Measurements from ENCODE around the gene CDC25C.
A peak's percentile ranks its signal among the peaks of the same experiment; 100 is the strongest.

CDC25C gene

DNA sequence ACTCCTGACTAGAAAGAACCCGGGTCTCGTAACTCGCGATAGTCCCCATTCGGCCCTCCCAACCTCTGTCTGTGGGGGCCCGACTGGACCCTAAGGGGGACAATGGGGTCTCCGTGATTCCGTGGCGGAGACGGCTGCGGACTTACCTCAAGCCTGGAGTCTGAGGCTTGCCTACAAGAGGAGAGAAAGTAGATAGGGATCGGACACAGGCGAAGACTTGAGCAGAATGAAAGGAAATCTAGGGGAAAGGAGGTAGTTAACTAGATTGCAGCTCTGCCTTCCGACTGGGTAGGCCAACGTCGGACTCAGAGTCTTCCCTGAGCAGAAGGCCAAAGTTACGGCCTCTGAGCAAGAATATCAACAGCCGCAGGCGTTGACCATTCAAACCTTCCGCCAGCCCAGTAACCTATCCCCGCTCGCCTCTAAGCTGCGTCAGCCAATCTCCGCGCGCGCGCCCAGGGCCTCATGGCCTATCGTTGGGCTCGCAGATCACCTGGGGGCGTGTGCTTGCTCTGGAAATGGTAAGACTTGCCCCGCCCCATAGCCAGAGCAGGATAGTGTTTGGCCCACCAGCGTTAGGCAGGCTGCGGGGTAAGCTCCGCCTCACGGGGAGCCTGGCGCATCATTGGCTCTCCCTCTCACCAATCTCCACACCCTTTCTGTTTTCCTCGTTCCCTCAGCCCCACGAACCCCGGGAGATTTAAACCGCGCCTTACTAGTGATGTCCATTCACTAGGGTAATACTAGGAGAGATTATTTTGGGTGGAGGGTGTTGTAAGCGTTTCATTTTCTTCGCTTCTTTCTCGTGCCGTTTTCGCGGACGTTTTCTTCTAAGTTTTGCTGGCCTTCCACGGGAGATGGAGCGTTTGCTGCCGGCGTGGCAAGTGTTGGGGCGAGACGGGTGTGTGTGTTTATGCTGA lies at the start of gene CDC25C:
TSS of gene CDC25C (minus strand) at position 356 of the 920 bp plus-strand sequence. CDS start 624 bp downstream, outside the sequence.
- no peaks in the 10 kb centered on the region for H3K36me3 ChIP-seq (ENCODE audit: control insufficient read depth, insufficient read depth, low read length)
- no peaks in the 10 kb centered on the region for H3K27me3 ChIP-seq (ENCODE audit: control insufficient read depth, insufficient read depth, low read length)
- H3K9ac ChIP-seq (ENCODE audit: low read length): peak within 1 kb of the TSS; percentile 12
- H3K4me3 ChIP-seq (ENCODE audit: low read length): peak within 1 kb of the TSS; percentile 27
- no peaks in the 10 kb centered on the region for H3K9me3 ChIP-seq (ENCODE audit: control insufficient read depth, low read length)
- peaks cover 11% of the 10 kb centered on the region for H3K4me1 ChIP-seq (ENCODE audit: control insufficient read depth, insufficient read depth, low read length)

DNA sequence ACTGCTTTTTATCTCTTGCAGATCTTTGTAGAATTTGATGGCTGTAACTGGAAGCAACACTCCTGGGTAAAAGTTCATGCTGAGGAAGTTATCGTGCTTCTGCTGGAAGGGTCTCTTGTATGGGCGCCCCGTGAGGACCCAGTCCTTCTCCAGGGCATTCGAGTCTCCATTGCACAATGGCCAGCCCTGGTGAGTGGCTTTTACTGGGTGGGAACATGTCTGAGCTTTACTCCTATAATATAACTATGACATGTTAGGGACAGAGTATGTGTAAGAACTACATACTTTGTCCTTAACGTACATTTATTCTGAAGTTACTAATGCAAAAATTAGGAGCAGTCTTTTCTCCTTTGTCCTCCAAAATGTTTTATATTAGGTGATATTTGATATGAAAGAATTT lies 41.0 kb upstream of the CDC25C start:
- H3K4me1 ChIP-seq (ENCODE audit: control insufficient read depth, insufficient read depth, low read length): peaks cover 7% of the 10 kb centered on the region
- no peak overlapping the region for H3K9ac ChIP-seq (ENCODE audit: low read length)
- no peak overlapping the region for H3K4me3 ChIP-seq (ENCODE audit: low read length)
- no peaks in the 10 kb centered on the region for H3K27me3 ChIP-seq (ENCODE audit: control insufficient read depth, insufficient read depth, low read length)
- no peaks in the 10 kb centered on the region for H3K9me3 ChIP-seq (ENCODE audit: control insufficient read depth, low read length)
- no peaks in the 10 kb centered on the region for H3K36me3 ChIP-seq (ENCODE audit: control insufficient read depth, insufficient read depth, low read length)

- no peaks in the 10 kb centered on the region for H3K9me3 ChIP-seq (ENCODE audit: control insufficient read depth, low read length)
- no peak overlapping the region for H3K9ac ChIP-seq (ENCODE audit: low read length)
- no peak overlapping the region for H3K4me3 ChIP-seq (ENCODE audit: low read length)
- H3K4me1 ChIP-seq (ENCODE audit: control insufficient read depth, insufficient read depth, low read length): peaks cover 7% of the 10 kb centered on the region
- H3K36me3 ChIP-seq (ENCODE audit: control insufficient read depth, insufficient read depth, low read length): no peaks in the 10 kb centered on the region
- no peaks in the 10 kb centered on the region for H3K27me3 ChIP-seq (ENCODE audit: control insufficient read depth, insufficient read depth, low read length)
Measured at GRCh38 chr5:138372225-138372624, 40.6 kb upstream of the CDC25C start.

DNA sequence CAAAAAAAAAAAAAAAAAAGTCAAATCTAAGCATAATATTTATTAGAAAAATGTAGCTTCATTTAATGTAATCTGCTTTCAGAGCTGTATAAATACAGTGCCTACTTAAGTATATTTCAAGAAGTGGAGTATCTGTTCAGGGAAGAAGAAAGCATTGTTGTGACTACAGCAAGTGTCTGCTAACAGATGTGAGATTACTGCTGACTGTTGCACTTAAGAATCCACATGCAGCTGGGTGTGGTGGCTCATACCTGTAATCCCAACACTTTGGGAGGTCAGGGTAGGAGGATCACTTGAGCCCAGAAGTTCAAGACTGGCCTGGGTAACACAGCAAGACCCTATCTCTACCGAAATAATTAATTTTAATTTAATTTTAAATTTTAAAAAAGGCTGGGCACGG lies 39.9 kb upstream of the CDC25C start:
- Histone ChIP-seq H3K36me3 (ENCODE audit: control insufficient read depth, insufficient read depth, low read length) (no peaks in the 10 kb centered on the region), H3K9ac (ENCODE audit: low read length) (no peak overlapping the region), H3K27me3 (ENCODE audit: control insufficient read depth, insufficient read depth, low read length) (no peaks in the 10 kb centered on the region), H3K9me3 (ENCODE audit: control insufficient read depth, low read length) (no peaks in the 10 kb centered on the region), H3K4me3 (ENCODE audit: low read length) (no peak overlapping the region), H3K4me1 (ENCODE audit: control insufficient read depth, insufficient read depth, low read length) (peaks cover 14% of the 10 kb centered on the region)

DNA sequence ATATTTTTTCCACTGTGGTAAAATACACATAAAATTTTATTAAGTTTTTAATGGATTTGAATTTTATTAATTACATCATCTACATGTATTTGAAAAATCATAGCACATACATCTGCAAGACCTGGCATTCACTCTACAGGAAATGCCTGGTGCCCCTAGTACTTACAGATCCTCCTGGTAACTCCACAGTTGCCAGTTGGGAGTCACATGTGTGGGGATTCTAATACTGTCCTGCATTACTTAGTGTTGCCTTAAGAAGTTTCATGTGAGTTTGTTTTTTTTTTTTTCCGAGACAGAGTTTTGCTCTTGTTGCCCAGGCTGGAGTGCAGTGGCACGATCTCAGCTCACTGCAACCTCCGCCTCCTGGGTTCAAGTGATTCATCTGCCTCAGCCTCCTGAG lies 38.9 kb upstream of the CDC25C start:
- H3K4me1 ChIP-seq (ENCODE audit: control insufficient read depth, insufficient read depth, low read length): peaks cover 16% of the 10 kb centered on the region
- no peak overlapping the region for H3K4me3 ChIP-seq (ENCODE audit: low read length)
- no peaks in the 10 kb centered on the region for H3K27me3 ChIP-seq (ENCODE audit: control insufficient read depth, insufficient read depth, low read length)

DNA sequence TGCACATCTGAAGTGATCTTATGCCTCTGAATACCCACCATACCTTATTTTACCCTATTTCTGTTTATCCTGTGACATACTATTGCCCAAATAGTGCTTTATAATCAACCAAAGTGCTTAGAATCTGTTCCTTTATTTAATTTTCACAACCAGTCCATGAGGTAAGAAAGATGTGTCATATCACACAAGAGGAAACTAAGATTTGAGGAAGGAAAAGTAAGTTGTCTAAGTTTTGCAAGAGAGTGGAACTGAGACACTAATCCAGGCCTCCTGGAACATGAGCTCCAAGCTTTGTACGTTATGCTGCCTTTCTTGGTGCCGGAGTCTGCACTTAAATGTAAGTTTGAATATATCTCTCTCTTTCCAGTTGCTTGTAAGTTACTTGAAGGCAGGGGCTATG lies 38.1 kb upstream of the CDC25C start:
- Histone ChIP-seq H3K36me3 (ENCODE audit: control insufficient read depth, insufficient read depth, low read length) (no peaks in the 10 kb centered on the region), H3K4me1 (ENCODE audit: control insufficient read depth, insufficient read depth, low read length) (peaks cover 16% of the 10 kb centered on the region), H3K27me3 (ENCODE audit: control insufficient read depth, insufficient read depth, low read length) (no peaks in the 10 kb centered on the region)

More for the DNA sequence above, 38.9 kb upstream of the CDC25C start:
- no peaks in the 10 kb centered on the region for H3K36me3 ChIP-seq (ENCODE audit: control insufficient read depth, insufficient read depth, low read length)
- no peaks in the 10 kb centered on the region for H3K9me3 ChIP-seq (ENCODE audit: control insufficient read depth, low read length)
- no peak overlapping the region for H3K9ac ChIP-seq (ENCODE audit: low read length)

DNA sequence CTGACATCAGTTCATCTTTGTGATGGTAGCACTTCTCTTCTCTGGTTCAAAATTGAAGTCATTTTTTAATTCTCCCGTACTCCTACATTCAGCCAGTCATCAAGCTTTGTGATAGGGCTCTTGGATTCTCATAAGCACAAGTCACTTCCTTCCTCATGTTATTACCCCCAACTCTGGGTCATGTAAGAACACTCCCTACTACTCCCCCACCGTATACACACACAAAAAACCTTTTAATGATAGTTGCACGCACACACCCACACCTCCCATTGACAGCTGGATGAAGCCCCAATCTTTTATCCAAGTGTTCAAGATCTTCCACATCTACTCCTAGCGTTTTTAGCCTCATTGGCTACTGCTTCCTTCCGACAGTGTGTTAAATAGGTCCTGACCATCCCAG lies 37.7 kb upstream of the CDC25C start:
- Histone ChIP-seq H3K4me1 (ENCODE audit: control insufficient read depth, insufficient read depth, low read length) (peaks cover 16% of the 10 kb centered on the region), H3K36me3 (ENCODE audit: control insufficient read depth, insufficient read depth, low read length) (no peaks in the 10 kb centered on the region), H3K9ac (ENCODE audit: low read length) (no peak overlapping the region), H3K27me3 (ENCODE audit: control insufficient read depth, insufficient read depth, low read length) (no peaks in the 10 kb centered on the region), H3K9me3 (ENCODE audit: control insufficient read depth, low read length) (no peaks in the 10 kb centered on the region), H3K4me3 (ENCODE audit: low read length) (no peak overlapping the region)

More for the DNA sequence above, 38.1 kb upstream of the CDC25C start:
- no peaks in the 10 kb centered on the region for H3K9me3 ChIP-seq (ENCODE audit: control insufficient read depth, low read length)
- no peak overlapping the region for H3K4me3 ChIP-seq (ENCODE audit: low read length)
- H3K9ac ChIP-seq (ENCODE audit: low read length): no peak overlapping the region

DNA sequence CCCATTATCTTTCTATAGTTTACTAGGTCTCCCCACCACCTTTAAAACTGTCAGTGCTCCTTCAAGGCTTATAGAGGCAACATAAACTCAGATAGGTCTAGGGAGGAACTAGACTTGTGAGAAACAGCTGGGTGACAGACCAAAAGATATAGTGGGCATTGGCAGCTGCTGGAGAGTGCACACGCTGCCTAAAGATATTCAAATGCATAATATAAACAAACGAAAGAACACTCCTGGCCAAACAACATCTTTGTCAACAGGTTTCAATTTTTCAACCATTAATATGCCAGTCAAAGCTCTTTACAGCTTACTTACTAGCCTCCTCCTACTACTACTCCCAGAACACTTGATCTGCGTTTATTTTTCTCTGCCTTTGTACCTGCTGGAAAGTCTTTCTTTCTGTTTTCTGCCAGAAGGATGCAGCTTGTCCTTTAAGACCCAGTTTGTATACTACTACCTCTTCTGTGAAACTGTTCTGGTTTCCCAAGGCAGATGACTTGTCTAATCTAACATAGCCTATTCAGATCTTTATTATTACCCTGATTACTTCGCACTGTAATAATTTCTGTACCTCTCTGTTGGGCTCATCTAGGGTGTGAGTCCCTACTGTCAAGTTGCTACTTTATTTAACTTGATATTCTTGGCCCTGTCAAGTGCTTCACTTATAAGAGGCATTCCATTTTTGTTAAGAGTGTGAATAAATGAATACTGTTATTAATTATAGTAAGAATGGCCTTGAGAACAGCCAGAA lies 35.2 kb upstream of the CDC25C start:
- Histone ChIP-seq H3K4me1 (ENCODE audit: control insufficient read depth, insufficient read depth, low read length) (peaks cover 16% of the 10 kb centered on the region), H3K9ac (ENCODE audit: low read length) (no peak overlapping the region), H3K36me3 (ENCODE audit: control insufficient read depth, insufficient read depth, low read length) (no peaks in the 10 kb centered on the region), H3K9me3 (ENCODE audit: control insufficient read depth, low read length) (no peaks in the 10 kb centered on the region), H3K27me3 (ENCODE audit: control insufficient read depth, insufficient read depth, low read length) (no peaks in the 10 kb centered on the region), H3K4me3 (ENCODE audit: low read length) (no peak overlapping the region)

- H3K4me3 ChIP-seq (ENCODE audit: low read length): no peak overlapping the region
- no peaks in the 10 kb centered on the region for H3K27me3 ChIP-seq (ENCODE audit: control insufficient read depth, insufficient read depth, low read length)
- H3K9me3 ChIP-seq (ENCODE audit: control insufficient read depth, low read length): no peaks in the 10 kb centered on the region
- H3K9ac ChIP-seq (ENCODE audit: low read length): no peak overlapping the region
- H3K4me1 ChIP-seq (ENCODE audit: control insufficient read depth, insufficient read depth, low read length): peaks cover 16% of the 10 kb centered on the region
- H3K36me3 ChIP-seq (ENCODE audit: control insufficient read depth, insufficient read depth, low read length): no peaks in the 10 kb centered on the region
Measured at GRCh38 chr5:138364576-138364975, 33.0 kb upstream of the CDC25C start.

GRCh38 chr5:138360941-138361452 lies 29.4 kb upstream of the CDC25C start:
- Histone ChIP-seq H3K4me1 (ENCODE audit: control insufficient read depth, insufficient read depth, low read length) (no peaks in the 10 kb centered on the region), H3K9ac (ENCODE audit: low read length) (no peak overlapping the region), H3K4me3 (ENCODE audit: low read length) (no peak overlapping the region)

DNA sequence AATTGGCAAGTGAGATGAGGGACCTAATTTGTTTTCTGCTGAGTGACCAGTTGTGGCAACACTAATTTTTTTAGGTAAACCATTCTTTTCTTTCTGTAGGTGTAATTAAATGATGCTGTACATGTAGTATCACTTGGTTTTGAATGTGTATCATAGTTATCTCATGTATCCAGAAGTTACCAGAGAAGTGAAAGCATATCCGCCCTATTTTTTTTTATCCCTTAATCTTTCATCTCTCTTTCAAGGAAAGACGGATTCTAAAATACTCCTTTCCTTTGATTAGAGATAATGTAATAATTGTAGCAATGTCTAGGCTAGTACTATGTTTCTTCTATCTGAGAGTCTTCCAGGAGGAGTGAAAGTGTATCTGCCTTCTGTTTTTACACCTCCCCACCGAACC lies 28.0 kb upstream of the CDC25C start:
- no peaks in the 10 kb centered on the region for H3K27me3 ChIP-seq (ENCODE audit: control insufficient read depth, insufficient read depth, low read length)
- H3K36me3 ChIP-seq (ENCODE audit: control insufficient read depth, insufficient read depth, low read length): no peaks in the 10 kb centered on the region
- peaks cover 4% of the 10 kb centered on the region for H3K4me1 ChIP-seq (ENCODE audit: control insufficient read depth, insufficient read depth, low read length)
- H3K9me3 ChIP-seq (ENCODE audit: control insufficient read depth, low read length): no peaks in the 10 kb centered on the region
- no peak overlapping the region for H3K4me3 ChIP-seq (ENCODE audit: low read length)
- no peak overlapping the region for H3K9ac ChIP-seq (ENCODE audit: low read length)

More at GRCh38 chr5:138360941-138361452, 29.4 kb upstream of the CDC25C start:
- Histone ChIP-seq H3K27me3 (ENCODE audit: control insufficient read depth, insufficient read depth, low read length) (no peaks in the 10 kb centered on the region), H3K9me3 (ENCODE audit: control insufficient read depth, low read length) (no peaks in the 10 kb centered on the region), H3K36me3 (ENCODE audit: control insufficient read depth, insufficient read depth, low read length) (no peaks in the 10 kb centered on the region)

- H3K4me1 ChIP-seq (ENCODE audit: control insufficient read depth, insufficient read depth, low read length): peaks cover 9% of the 10 kb centered on the region
- no peaks in the 10 kb centered on the region for H3K27me3 ChIP-seq (ENCODE audit: control insufficient read depth, insufficient read depth, low read length)
- H3K9ac ChIP-seq (ENCODE audit: low read length): peak overlapping the region; percentile 12
- H3K9me3 ChIP-seq (ENCODE audit: control insufficient read depth, low read length): no peaks in the 10 kb centered on the region
- H3K4me3 ChIP-seq (ENCODE audit: low read length): no peak overlapping the region
- no peaks in the 10 kb centered on the region for H3K36me3 ChIP-seq (ENCODE audit: control insufficient read depth, insufficient read depth, low read length)
Measured at GRCh38 chr5:138354926-138355378, 23.3 kb upstream of the CDC25C start.

Data from mucosa of stomach (tissue), 1 donor.